GM19468 (cell line): ENCODE measurements around the gene TRAF3IP1.
"Not testable (repeated sequence)": the region's sequence is repeated elsewhere in the genome, so short reads cannot be mapped to it uniquely, and the experiment has no call there.

ENCODE experiments used
- ATAC-seq: cut with Tn5 transposase; IDR thresholded peaks from one replicate; pipeline ENCODE4 v1.9.1; 2021; ENCODE audit warnings: mild to moderate bottlenecking, moderate library complexity, moderate number of reproducible peaks; ENCODE audit not compliant: unreplicated experiment; ENCODE audit errors: extremely low read depth

TRAF3IP1 gene

DNA sequence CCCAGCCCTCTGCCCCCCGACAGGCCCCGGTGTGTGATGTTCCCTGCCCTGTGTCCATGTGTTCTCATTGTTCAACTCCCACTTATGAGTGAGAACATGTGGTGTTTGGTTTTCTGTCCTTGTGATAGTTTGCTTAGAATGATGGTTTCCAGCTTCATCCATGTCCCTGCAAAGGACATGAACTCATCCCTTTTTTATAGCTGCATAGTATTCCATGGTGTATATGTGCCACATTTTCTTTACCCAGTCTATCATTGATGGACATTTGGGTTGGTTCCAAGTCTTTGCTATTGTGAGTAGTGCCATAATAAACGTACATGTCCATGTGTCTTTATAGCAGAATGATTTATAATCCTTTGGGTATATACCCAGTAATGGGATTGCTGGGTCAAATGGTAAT is 52.0 kb downstream of the TRAF3IP1 start:
- ATAC-seq: not testable (repeated sequence)

DNA sequence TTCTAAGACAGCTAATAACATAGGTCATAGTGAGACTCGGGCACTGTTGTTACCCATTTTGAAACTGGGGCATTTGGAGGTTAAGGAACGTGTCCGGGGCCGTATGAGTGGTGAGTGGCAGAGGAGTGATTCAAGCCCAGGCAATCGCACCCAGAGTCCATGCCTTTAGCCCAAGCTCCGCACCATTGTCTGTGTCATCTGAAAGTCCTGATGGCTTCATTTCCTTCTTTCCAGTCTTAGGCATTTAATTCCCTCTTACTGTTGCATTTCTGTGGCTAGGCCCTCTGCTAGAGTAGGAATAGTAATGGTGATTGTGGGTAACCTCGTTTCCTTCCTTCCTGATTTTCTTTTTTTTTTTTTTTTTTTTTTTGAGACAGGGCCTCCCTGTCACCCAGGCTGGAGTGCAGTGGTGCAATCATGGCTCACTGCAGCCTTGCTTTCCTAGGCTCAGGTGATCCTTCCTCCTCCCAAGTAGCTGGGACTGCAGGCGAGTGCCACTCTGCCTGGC is 56.6 kb downstream of the TRAF3IP1 start:
- ATAC-seq: no peak

- ATAC-seq: no peak
Measured at GRCh38 chr2:238378230-238379095, 58.1 kb downstream of the TRAF3IP1 start.

DNA sequence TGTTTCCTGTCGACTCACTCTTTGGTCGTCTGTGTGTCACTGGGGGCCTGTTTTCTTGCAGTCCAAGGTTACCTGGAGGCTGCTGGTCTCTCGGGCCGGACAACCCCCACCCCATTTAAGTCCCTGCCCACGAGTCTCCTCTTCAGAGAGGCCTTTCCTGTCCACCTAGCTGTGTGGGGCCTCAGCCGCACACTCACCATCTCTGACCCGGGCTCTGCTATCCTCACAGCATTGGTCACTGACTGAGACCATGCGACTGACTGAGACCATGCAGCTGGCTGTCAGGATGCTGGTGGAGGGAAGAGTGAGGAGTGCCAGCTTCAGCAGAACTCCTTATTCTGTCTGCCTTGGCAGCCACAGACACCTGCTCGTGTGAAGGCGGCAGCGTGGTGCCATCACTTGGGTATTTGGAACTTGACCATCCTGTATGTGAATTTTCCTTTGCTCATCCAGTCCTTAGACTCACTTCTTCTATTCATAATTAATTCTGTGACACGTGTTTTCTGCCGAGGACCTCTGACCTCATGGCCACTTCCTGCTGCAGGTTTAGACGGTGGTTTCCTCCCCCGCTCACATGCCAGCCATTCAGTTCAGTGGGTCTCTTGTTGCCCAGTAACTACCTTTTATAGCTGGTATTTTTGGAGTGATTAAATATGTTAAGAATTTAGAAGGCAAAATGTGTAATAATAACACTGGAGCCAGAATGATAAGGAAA is 58.9 kb downstream of the TRAF3IP1 start:
- ATAC-seq: no peak

GRCh38 chr2:238380336-238380735 is 60.0 kb downstream of the TRAF3IP1 start:
- ATAC-seq: no peak

- no peak for ATAC-seq
Measured at GRCh38 chr2:238380785-238381184, 60.5 kb downstream of the TRAF3IP1 start.

DNA sequence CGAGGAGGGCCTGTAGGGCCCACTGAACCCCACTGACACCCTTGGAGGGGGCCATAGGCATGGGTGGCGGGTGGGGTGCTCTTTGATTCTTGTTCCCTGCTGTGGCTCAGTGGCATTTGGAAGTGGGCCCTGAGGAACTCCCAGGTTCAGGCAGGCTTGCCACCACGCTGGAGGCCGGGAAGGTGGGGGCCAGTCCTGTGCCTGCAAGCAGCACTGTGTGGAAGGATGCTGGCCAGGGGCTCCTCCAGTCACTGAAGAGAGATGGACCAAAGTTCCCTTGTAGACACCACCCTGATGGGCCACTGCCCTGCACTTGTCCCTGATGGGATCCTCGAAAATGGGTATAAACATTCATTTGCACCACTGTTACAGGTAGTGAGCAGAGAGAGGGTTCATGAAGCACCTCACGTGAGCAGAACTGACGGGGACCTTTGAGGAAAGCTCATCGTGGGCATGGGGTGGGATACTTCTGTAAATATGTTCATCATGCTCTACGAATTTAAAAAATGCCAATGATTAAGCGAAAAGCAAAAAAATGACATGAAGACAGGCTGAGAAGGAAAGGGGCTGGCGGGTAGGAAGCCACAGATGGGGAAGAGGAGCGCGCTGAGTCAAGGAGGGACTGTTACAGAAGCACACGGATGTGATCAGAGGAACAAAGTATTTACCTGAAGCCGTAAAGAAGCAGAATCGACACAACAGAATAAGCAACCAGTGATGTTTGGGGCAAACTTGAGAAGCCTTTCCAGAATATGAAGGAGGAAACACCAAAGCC is 61.2 kb downstream of the TRAF3IP1 start:
- no peak for ATAC-seq

GRCh38 chr2:238382381-238382781 is 62.1 kb downstream of the TRAF3IP1 start:
- ATAC-seq: no peak

DNA sequence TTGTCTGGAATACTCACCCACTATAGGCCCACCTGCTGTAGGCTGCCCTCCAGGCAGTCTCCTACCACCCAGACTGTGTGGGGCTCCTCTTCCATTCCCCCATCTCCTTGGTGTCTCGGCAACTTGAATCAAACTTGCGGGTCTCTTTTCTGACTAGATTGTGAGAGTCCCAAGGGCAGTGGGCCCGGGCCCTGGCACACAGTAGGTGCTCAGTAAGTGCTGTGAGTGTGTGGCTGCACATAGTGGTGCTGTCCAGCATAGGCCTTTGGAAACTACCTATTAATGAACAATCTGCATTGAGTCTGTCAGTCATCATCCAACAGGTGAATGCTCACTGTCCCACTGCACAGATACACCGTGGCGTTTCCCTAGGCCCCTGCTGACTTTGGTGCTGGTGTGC is 62.8 kb downstream of the TRAF3IP1 start:
- ATAC-seq: no peak

GRCh38 chr2:238383743-238384380 is 63.5 kb downstream of the TRAF3IP1 start:
- ATAC-seq: no peak

GRCh38 chr2:238387332-238387731 is 67.0 kb downstream of the TRAF3IP1 start:
- no peak for ATAC-seq

GRCh38 chr2:238388794-238389193 is 68.5 kb downstream of the TRAF3IP1 start:
- ATAC-seq: no peak

DNA sequence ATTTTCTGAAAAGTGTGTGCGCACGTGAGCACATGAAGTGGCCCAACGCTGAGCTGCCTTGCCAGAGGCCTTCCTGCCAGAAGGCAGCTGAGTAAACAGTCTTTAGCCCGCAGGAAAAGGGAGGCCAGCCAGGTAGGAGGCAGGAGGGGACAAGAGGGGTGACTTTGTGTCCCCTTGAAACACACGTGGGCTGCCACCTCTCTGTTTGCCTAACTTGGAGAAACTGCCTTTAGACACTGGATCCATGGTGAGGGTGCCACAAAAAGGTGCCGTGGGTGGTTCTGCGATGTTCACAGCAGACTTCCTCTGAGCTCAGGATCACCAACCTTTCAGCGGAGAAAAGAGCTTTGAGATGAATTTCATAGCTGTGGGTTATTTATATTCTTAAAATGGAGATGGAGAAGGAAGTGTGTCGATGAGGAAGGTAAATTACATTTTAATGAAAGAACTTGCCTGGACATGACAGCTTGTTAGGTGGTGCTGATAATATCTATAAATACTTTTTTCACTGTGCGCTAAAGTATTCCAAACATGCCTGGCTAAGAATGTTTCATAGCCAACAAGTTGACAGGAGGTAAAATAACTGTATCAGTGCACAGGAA is 69.8 kb downstream of the TRAF3IP1 start:
- no peak for ATAC-seq

- ATAC-seq: no peak
Measured at GRCh38 chr2:238391042-238391689, 70.8 kb downstream of the TRAF3IP1 start.

DNA sequence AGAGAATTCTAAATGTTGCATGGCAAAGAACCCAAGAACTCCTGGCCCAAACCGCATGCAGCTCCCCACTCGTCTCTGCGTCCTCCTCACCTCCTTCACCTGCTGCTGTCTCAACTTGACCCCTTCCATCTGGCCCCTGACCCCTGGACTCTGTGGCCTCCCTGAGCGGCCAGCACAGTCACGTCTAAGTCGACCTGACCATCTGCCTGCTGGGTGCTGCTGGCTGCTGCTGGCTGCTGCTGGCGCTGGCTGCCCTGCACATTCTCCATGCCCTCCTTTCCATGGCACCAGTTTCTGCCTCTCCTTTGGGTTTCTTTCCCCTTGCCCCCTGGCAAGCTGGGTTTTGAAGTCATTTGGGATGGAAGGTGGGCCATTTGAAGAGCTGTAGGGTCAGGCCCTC is 76.3 kb downstream of the TRAF3IP1 start:
- no peak for ATAC-seq

- no peak for ATAC-seq
Measured at GRCh38 chr2:238397356-238397755, 77.0 kb downstream of the TRAF3IP1 start.

GRCh38 chr2:238398577-238398976 is 78.3 kb downstream of the TRAF3IP1 start:
- no peak for ATAC-seq

DNA sequence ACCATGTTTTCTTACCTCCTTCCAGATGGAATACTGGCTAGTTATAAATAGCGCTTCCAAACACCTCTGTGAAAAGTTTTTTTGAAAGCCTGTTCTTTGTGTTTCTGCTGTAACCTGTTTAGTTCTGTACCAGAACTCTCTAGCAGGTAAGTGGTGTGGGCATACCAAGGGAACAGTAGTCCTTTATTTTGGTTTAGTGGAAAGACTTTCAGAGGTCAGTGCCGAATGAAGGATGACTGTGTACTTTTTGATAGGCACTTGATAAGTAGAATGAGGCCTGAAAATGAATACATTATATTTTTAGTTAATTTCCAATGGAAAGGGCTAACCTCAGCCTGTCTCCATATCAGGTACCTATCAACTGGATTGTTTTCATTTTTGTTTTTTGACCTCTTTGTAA is 78.8 kb downstream of the TRAF3IP1 start:
- ATAC-seq: no peak

GRCh38 chr2:238401551-238401950 is 81.2 kb downstream of the TRAF3IP1 start:
- no peak for ATAC-seq
